ENCODE measurements around the gene ANKRD62.
"Not testable (repeated sequence)": the region's sequence is repeated elsewhere in the genome, so short reads cannot be mapped to it uniquely, and the experiment has no call there.

- not testable (repeated sequence) for TF ChIP-seq TAF1 (IDR thresholded peaks at IDR 0.05; ENCODE audit: borderline replicate concordance, low read depth, low read length); POLR2A (IDR thresholded peaks at IDR 0.05; ENCODE audit: low read depth, low read length); POLR2AphosphoS5 (IDR thresholded peaks at IDR 0.05; ENCODE audit: low read depth, low read length)
Measured at GRCh38 chr18:12149431-12149830, 55.8 kb downstream of the ANKRD62 start.
